ENCODE measurements around the gene ZNF423. TPM values are rescaled to one million over a fixed set of nuclear protein-coding genes. Genes with fewer than 3 reads are reported as not detected.
A peak's percentile ranks its signal among the peaks of the same experiment; 100 is the strongest.

The ZNF423 gene
- total and polyA plus RNA-seq, 2 donors, result 0.52 to 1.6 TPM

GRCh38 chr16:49749816-49750215 lies 106.1 kb downstream of the ZNF423 start:
- no peaks in the 10 kb centered on the region for H3K36me3 ChIP-seq (ENCODE audit: control insufficient read depth in 2 of 2, insufficient read depth in 2 of 2, low read length in 1 of 2)
- no peak overlapping the region for H3K27ac ChIP-seq (ENCODE audit: low read depth in 1 of 2, low read length in 1 of 2)
- H3K9me3 ChIP-seq (ENCODE audit: control insufficient read depth in 2 of 2, insufficient read depth in 1 of 2, low read length in 1 of 2), result no peaks in the 10 kb centered on the region
- peaks cover 3 to 9% of the 10 kb centered on the region in 2 donors for H3K27me3 ChIP-seq (ENCODE audit: control insufficient read depth in 2 of 2, insufficient read depth in 1 of 2, low read length in 1 of 2)
- peaks cover 0 to 11% of the 10 kb centered on the region in 2 donors for H3K4me1 ChIP-seq (ENCODE audit: control insufficient read depth in 2 of 2, insufficient read depth in 2 of 2, low read length in 2 of 2)
- no peak for DNase-seq (ENCODE audit: low read depth in 6 of 9, low spot score in 9 of 9)
- no peak overlapping the region for H3K4me3 ChIP-seq (ENCODE audit: low read length in 2 of 2)
- 95% methylated on average over 9 of the region's 9 CpGs for whole genome bisulfite sequencing

DNA sequence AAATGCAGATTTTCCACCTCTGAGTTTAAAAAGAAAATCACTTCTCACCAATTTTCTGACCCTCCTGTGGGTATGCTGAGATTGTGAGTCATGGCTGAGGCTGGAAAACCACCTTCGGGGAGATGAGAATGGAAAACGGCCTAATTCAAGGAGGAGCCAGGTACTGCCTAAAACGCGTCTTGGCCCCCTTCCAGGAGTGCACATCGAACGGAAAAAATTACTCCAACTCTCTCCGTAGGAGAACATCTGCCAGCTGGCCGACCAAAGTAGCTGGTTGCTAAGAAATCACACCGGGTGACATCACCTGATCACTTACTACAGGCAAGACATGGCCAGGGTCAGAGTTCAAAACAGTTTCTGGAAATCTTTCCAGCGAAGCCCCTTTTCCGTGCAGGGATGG lies 107.6 kb downstream of the ZNF423 start:
- peak in 1 of 9 donors; percentile 17 for DNase-seq (ENCODE audit: low read depth in 6 of 9, low spot score in 9 of 9)
- WGBS, result 88% methylated on average over 11 of the region's 11 CpGs

DNA sequence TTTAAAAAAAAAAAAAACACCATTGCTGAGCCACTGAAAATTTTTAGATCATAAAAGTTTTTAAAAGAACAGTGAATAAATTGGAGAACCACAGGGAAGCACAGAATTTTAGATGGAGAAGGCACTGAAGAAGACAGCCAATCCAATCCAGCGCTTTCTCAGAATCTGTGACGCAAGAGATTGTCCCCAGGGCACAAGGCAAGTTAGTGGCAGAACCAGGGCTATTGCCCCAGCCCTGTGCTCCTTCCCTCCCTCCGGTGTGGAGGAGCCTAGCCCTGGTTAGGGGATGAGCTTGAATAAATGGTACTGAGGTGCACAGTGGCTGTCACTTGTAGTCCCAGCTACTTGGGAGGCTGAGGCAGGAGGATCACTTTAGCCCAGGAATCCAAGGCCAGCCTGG lies 108.3 kb downstream of the ZNF423 start:
- Histone ChIP-seq H3K4me1 (ENCODE audit: control insufficient read depth in 2 of 2, insufficient read depth in 2 of 2, low read length in 2 of 2) (peaks cover 0 to 8% of the 10 kb centered on the region in 2 donors), H3K27me3 (ENCODE audit: control insufficient read depth in 2 of 2, insufficient read depth in 1 of 2, low read length in 1 of 2) (no peaks in the 10 kb centered on the region), H3K36me3 (ENCODE audit: control insufficient read depth in 2 of 2, insufficient read depth in 2 of 2, low read length in 1 of 2) (no peaks in the 10 kb centered on the region), H3K27ac (ENCODE audit: low read depth in 1 of 2, low read length in 1 of 2) (no peak overlapping the region), H3K4me3 (ENCODE audit: low read length in 2 of 2) (no peak overlapping the region), H3K9me3 (ENCODE audit: control insufficient read depth in 2 of 2, insufficient read depth in 1 of 2, low read length in 1 of 2) (no peaks in the 10 kb centered on the region)
- no peak for DNase-seq (ENCODE audit: low read depth in 6 of 9, low spot score in 9 of 9)
- 97% methylated on average over 3 of the region's 3 CpGs for WGBS

More for the DNA sequence above, 107.6 kb downstream of the ZNF423 start:
- Histone ChIP-seq H3K27ac (ENCODE audit: low read depth in 1 of 2, low read length in 1 of 2) (peak overlapping the region in 1 of 2 donors; percentile 60), H3K9me3 (ENCODE audit: control insufficient read depth in 2 of 2, insufficient read depth in 1 of 2, low read length in 1 of 2) (no peaks in the 10 kb centered on the region), H3K4me3 (ENCODE audit: low read length in 2 of 2) (no peak overlapping the region), H3K27me3 (ENCODE audit: control insufficient read depth in 2 of 2, insufficient read depth in 1 of 2, low read length in 1 of 2) (no peaks in the 10 kb centered on the region), H3K36me3 (ENCODE audit: control insufficient read depth in 2 of 2, insufficient read depth in 2 of 2, low read length in 1 of 2) (no peaks in the 10 kb centered on the region), H3K4me1 (ENCODE audit: control insufficient read depth in 2 of 2, insufficient read depth in 2 of 2, low read length in 2 of 2) (peaks cover 0 to 8% of the 10 kb centered on the region in 2 donors)

- no peaks in the 10 kb centered on the region for H3K36me3 ChIP-seq (ENCODE audit: control insufficient read depth in 2 of 2, insufficient read depth in 2 of 2, low read length in 1 of 2)
- no peaks in the 10 kb centered on the region for H3K9me3 ChIP-seq (ENCODE audit: control insufficient read depth in 2 of 2, insufficient read depth in 1 of 2, low read length in 1 of 2)
- no peak for DNase-seq (ENCODE audit: low read depth in 6 of 9, low spot score in 9 of 9)
- no peak overlapping the region for H3K4me3 ChIP-seq (ENCODE audit: low read length in 2 of 2)
- no peak overlapping the region for H3K27ac ChIP-seq (ENCODE audit: low read depth in 1 of 2, low read length in 1 of 2)
- H3K27me3 ChIP-seq (ENCODE audit: control insufficient read depth in 2 of 2, insufficient read depth in 1 of 2, low read length in 1 of 2), result no peaks in the 10 kb centered on the region
- peaks cover 0 to 8% of the 10 kb centered on the region in 2 donors for H3K4me1 ChIP-seq (ENCODE audit: control insufficient read depth in 2 of 2, insufficient read depth in 2 of 2, low read length in 2 of 2)
- WGBS, result 95% methylated on average over 13 of the region's 13 CpGs
These were observed 109.4 kb downstream of the ZNF423 start for GRCh38 chr16:49746545-49746944.

DNA sequence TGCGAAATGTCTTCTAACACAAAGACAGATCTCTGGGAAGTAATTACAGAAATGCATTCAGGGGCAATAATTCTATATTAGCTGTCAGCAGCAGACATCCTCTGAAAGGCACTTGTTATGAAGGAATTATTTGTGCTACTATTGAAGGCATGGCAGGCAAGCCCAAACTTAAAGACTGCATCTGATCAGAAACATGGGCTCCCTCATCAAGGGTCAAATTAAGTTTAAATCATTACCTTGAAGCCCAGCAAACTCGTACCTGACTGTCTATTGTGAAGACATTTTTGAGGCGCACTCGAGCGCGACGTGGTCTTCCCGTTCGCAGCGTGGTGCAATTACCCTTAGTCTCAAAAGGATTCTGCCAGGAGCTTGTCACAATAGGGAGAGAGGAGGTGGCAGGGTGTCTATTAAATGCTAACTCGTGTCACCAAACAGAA lies 110.6 kb downstream of the ZNF423 start:
- no peak for DNase-seq (ENCODE audit: low read depth in 6 of 9, low spot score in 9 of 9)
- H3K4me1 ChIP-seq (ENCODE audit: control insufficient read depth in 2 of 2, insufficient read depth in 2 of 2, low read length in 2 of 2), result peaks cover 0 to 8% of the 10 kb centered on the region in 2 donors
- WGBS, result 95% methylated on average over 11 of the region's 11 CpGs

DNA sequence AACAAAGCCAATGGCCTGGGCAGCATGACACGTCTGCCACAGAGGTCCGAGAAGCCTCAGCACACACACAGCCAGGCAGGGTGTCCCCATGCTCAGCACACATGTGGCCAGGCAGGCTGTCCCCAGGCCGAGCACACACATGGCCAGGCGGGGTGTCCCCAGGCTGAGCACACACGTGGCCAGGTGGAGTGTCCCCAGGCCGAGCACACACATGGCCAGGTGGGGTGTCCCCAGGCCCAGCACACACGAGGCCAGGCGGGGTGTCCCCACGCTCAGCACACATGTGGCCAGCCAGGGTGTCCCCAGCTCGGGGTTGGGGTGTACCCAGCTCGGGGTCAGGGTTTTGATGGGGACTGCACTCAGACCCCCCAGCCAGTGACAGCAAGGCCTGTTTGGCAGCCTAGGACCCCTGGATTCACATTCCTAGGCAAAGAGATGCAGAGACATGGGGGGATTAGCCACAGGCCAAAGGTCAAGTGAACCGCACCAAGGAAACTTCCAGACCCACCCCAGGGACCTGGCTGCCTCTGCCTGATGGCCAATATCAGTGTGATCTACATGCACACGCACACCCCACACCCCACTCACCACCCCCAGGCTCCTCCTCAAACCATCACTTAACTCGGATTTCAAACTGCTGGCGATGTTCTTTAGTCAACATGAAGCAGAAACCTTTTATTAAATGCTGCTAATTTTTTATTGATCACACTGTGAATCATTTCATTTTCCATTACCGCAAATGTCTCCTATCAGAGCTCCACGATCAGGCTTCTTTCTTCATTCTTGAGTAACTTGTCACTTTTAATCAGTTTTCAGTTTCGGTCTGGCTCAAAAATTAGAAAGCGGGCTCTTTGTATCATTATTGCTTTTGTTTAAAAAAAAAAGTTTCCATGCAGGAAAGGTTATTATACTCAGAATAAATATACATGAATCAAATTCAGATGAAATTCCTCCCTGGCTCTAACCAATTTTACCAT lies 111.4 kb downstream of the ZNF423 start:
- DNase-seq (ENCODE audit: low read depth in 6 of 9, low spot score in 9 of 9), result no peak
- Histone ChIP-seq H3K4me1 (ENCODE audit: control insufficient read depth in 2 of 2, insufficient read depth in 2 of 2, low read length in 2 of 2) (peaks cover 0 to 5% of the 10 kb centered on the region in 2 donors), H3K9me3 (ENCODE audit: control insufficient read depth in 2 of 2, insufficient read depth in 1 of 2, low read length in 1 of 2) (no peaks in the 10 kb centered on the region), H3K36me3 (ENCODE audit: control insufficient read depth in 2 of 2, insufficient read depth in 2 of 2, low read length in 1 of 2) (no peaks in the 10 kb centered on the region), H3K27ac (ENCODE audit: low read depth in 1 of 2, low read length in 1 of 2) (no peak overlapping the region), H3K4me3 (ENCODE audit: low read length in 2 of 2) (no peak overlapping the region), H3K27me3 (ENCODE audit: control insufficient read depth in 2 of 2, insufficient read depth in 1 of 2, low read length in 1 of 2) (no peaks in the 10 kb centered on the region)
- 89% methylated on average over 19 of the region's 19 CpGs for WGBS

More for the DNA sequence above, 110.6 kb downstream of the ZNF423 start:
- Histone ChIP-seq H3K27ac (ENCODE audit: low read depth in 1 of 2, low read length in 1 of 2) (no peak overlapping the region), H3K27me3 (ENCODE audit: control insufficient read depth in 2 of 2, insufficient read depth in 1 of 2, low read length in 1 of 2) (no peaks in the 10 kb centered on the region), H3K36me3 (ENCODE audit: control insufficient read depth in 2 of 2, insufficient read depth in 2 of 2, low read length in 1 of 2) (no peaks in the 10 kb centered on the region), H3K9me3 (ENCODE audit: control insufficient read depth in 2 of 2, insufficient read depth in 1 of 2, low read length in 1 of 2) (no peaks in the 10 kb centered on the region), H3K4me3 (ENCODE audit: low read length in 2 of 2) (no peak overlapping the region)

DNA sequence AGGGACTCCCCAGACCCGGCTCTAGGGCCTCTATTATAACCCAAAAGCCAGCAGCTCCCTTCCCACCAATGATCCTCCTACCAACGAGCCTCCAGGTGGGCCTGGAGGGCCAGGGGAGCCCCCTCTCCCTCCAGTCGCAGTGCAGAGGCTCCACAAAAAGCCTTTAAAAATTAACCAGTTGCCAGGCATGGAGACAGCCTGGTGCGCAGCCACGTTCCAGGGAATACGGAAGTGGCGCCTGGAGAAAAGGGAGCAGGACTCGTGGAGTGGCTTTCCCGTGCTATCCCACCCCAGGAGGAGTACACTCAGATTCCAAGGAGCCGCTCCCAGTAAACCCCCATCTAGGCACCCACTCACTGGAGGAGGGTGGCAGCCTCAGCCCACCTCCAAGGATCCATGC lies 112.3 kb downstream of the ZNF423 start:
- whole genome bisulfite sequencing, result 90% methylated on average over 10 of the region's 10 CpGs
- no peak for DNase-seq (ENCODE audit: low read depth in 6 of 9, low spot score in 9 of 9)
- peaks cover 0 to 2% of the 10 kb centered on the region in 2 donors for H3K4me1 ChIP-seq (ENCODE audit: control insufficient read depth in 2 of 2, insufficient read depth in 2 of 2, low read length in 2 of 2)

GRCh38 chr16:49743203-49743464 lies 112.8 kb downstream of the ZNF423 start:
- no peaks in the 10 kb centered on the region for H3K4me1 ChIP-seq (ENCODE audit: control insufficient read depth in 2 of 2, insufficient read depth in 2 of 2, low read length in 2 of 2)
- H3K9me3 ChIP-seq (ENCODE audit: control insufficient read depth in 2 of 2, insufficient read depth in 1 of 2, low read length in 1 of 2), result no peaks in the 10 kb centered on the region
- DNase-seq (ENCODE audit: low read depth in 6 of 9, low spot score in 9 of 9), result no peak
- H3K4me3 ChIP-seq (ENCODE audit: low read length in 2 of 2), result no peak overlapping the region
- 95% methylated on average over 4 of the region's 4 CpGs for WGBS
- H3K27ac ChIP-seq (ENCODE audit: low read depth in 1 of 2, low read length in 1 of 2), result no peak overlapping the region
- H3K36me3 ChIP-seq (ENCODE audit: control insufficient read depth in 2 of 2, insufficient read depth in 2 of 2, low read length in 1 of 2), result no peaks in the 10 kb centered on the region
- H3K27me3 ChIP-seq (ENCODE audit: control insufficient read depth in 2 of 2, insufficient read depth in 1 of 2, low read length in 1 of 2), result no peaks in the 10 kb centered on the region

More for the DNA sequence above, 112.3 kb downstream of the ZNF423 start:
- Histone ChIP-seq H3K27me3 (ENCODE audit: control insufficient read depth in 2 of 2, insufficient read depth in 1 of 2, low read length in 1 of 2) (no peaks in the 10 kb centered on the region), H3K4me3 (ENCODE audit: low read length in 2 of 2) (no peak overlapping the region), H3K27ac (ENCODE audit: low read depth in 1 of 2, low read length in 1 of 2) (no peak overlapping the region), H3K9me3 (ENCODE audit: control insufficient read depth in 2 of 2, insufficient read depth in 1 of 2, low read length in 1 of 2) (no peaks in the 10 kb centered on the region), H3K36me3 (ENCODE audit: control insufficient read depth in 2 of 2, insufficient read depth in 2 of 2, low read length in 1 of 2) (no peaks in the 10 kb centered on the region)

GRCh38 chr16:49742428-49743202 lies 113.3 kb downstream of the ZNF423 start:
- no peak for DNase-seq (ENCODE audit: low read depth in 6 of 9, low spot score in 9 of 9)
- H3K4me1 ChIP-seq (ENCODE audit: control insufficient read depth in 2 of 2, insufficient read depth in 2 of 2, low read length in 2 of 2), result no peaks in the 10 kb centered on the region
- WGBS, result 95% methylated on average over 19 of the region's 19 CpGs

More at GRCh38 chr16:49742428-49743202, 113.3 kb downstream of the ZNF423 start:
- Histone ChIP-seq H3K27ac (ENCODE audit: low read depth in 1 of 2, low read length in 1 of 2) (no peak overlapping the region), H3K36me3 (ENCODE audit: control insufficient read depth in 2 of 2, insufficient read depth in 2 of 2, low read length in 1 of 2) (no peaks in the 10 kb centered on the region), H3K9me3 (ENCODE audit: control insufficient read depth in 2 of 2, insufficient read depth in 1 of 2, low read length in 1 of 2) (no peaks in the 10 kb centered on the region), H3K27me3 (ENCODE audit: control insufficient read depth in 2 of 2, insufficient read depth in 1 of 2, low read length in 1 of 2) (no peaks in the 10 kb centered on the region), H3K4me3 (ENCODE audit: low read length in 2 of 2) (no peak overlapping the region)
